GM23338 (cell line): ENCODE measurements around the gene APLNR.

Experiments used
- CREB1 ChIP-seq: fragments of 250-450 bp; sonication (Bioruptor Pico); IDR thresholded peaks from 2 replicates; pipeline ENCODE4 v1.5.0; 2020; ENCODE audit warnings: low read depth, mild to moderate bottlenecking, moderate library complexity
- EZH2 ChIP-seq: fragments of 200-600 bp; sonication (generic); IDR thresholded peaks from one replicate; pipeline ENCODE4 v1.8.0; 2017; ENCODE audit warnings: antibody characterized with exemption, mild to moderate bottlenecking, low read depth; ENCODE audit not compliant: unreplicated experiment
- POLR2AphosphoS5 ChIP-seq: IDR thresholded peaks from 2 replicates; pipeline ENCODE4 v1.6.1; 2016; ENCODE audit warnings: antibody characterized with exemption, low read depth
- TF ChIP-seq, protein P1 (sequence below), 2 experiments: fragments of 200-600 bp in 1 of 2; sonication (generic) in 1 of 2; conservative IDR thresholded peaks; 2 replicates each; pipeline versions ENCODE4 v1.5.1 to v1.6.1; 2016 to 2017; ENCODE audit warnings: antibody characterized with exemption in 2 of 2, low read depth in 2 of 2, mild to moderate bottlenecking in 2 of 2, moderate library complexity in 1 of 2

DNA sequence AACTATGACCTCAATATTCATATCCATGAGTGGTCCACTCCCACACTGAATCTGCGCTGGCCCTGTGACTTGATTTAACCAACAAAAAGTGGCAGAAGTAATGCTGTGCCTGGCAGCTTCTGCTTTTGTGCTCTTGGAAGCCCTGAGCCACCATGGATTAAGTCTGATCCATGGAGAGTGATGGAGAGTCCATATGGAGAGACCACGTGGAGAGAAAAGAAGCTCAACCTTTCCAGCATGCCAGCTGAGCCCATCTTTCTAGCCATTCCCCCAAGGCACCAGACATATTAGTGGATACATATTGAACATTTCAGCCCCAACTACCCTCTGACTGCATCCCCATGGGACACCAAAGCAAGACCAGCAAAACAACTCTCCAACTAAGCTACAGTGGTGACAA, 39.3 kb downstream of the APLNR start:
- TF ChIP-seq EZH2 (no peak), CREB1 (CRISPR knock-in tag) (no peak), POLR2AphosphoS5 (no peak)
- TF ChIP-seq, protein P1, sequence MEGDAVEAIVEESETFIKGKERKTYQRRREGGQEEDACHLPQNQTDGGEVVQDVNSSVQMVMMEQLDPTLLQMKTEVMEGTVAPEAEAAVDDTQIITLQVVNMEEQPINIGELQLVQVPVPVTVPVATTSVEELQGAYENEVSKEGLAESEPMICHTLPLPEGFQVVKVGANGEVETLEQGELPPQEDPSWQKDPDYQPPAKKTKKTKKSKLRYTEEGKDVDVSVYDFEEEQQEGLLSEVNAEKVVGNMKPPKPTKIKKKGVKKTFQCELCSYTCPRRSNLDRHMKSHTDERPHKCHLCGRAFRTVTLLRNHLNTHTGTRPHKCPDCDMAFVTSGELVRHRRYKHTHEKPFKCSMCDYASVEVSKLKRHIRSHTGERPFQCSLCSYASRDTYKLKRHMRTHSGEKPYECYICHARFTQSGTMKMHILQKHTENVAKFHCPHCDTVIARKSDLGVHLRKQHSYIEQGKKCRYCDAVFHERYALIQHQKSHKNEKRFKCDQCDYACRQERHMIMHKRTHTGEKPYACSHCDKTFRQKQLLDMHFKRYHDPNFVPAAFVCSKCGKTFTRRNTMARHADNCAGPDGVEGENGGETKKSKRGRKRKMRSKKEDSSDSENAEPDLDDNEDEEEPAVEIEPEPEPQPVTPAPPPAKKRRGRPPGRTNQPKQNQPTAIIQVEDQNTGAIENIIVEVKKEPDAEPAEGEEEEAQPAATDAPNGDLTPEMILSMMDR (conservative IDR thresholded peaks at IDR 0.05; ENCODE audit: low read depth in 2 of 2) = no peak
